H9 (cell line): ENCODE data around the gene JUP. TPM values are rescaled to one million over a fixed set of nuclear protein-coding genes. Genes with fewer than 3 reads are reported as not detected.
A peak's percentile ranks its signal among the peaks of the same experiment; 100 is the strongest.

Source experiments
- DNase-seq: peaks from one replicate; pipeline ENCODE4 v3.0.0-alpha.2; 2017
- H2AFZ ChIP-seq: one replicate; pipeline ENCODE4 v1.6.1; 2013; ENCODE audit warnings: mild to moderate bottlenecking, low read length, control low read depth, moderate library complexity
- H2AK5ac ChIP-seq: 2 replicates; pipeline ENCODE4 v1.6.1; 2013; ENCODE audit warnings: low read length, control low read depth, mixed read lengths; ENCODE audit not compliant: insufficient read length
- H2BK120ac ChIP-seq: one replicate; pipeline ENCODE4 v1.6.1; 2013; ENCODE audit warnings: low read depth, mild to moderate bottlenecking, low read length, control low read depth, inconsistent platforms; ENCODE audit not compliant: poor library complexity, severe bottlenecking
- H2BK12ac ChIP-seq: 2 replicates; pipeline ENCODE4 v1.6.1; 2013; ENCODE audit warnings: low read length, control low read depth, mixed read lengths, low read depth; ENCODE audit not compliant: insufficient read length
- H2BK15ac ChIP-seq: 2 replicates; pipeline ENCODE4 v1.6.1; 2013; ENCODE audit warnings: low read depth, low read length, control low read depth
- H2BK20ac ChIP-seq: one replicate; pipeline ENCODE4 v1.6.1; 2013; ENCODE audit warnings: low read depth, mild to moderate bottlenecking, low read length, control low read depth, inconsistent platforms; ENCODE audit not compliant: poor library complexity, severe bottlenecking
- H2BK5ac ChIP-seq: 2 replicates; pipeline ENCODE4 v1.6.1; 2013; ENCODE audit warnings: low read length, control low read depth, mixed read lengths; ENCODE audit not compliant: insufficient read length
- H3K14ac ChIP-seq: 2 replicates; pipeline ENCODE4 v1.6.1; 2013; ENCODE audit warnings: low read length, control low read depth; ENCODE audit not compliant: insufficient read depth
- H3K18ac ChIP-seq: 2 replicates; pipeline ENCODE4 v1.6.1; 2013; ENCODE audit warnings: low read depth, mild to moderate bottlenecking, mixed read lengths, low read length, control low read depth; ENCODE audit not compliant: insufficient read length
- H3K23ac ChIP-seq: 2 replicates; pipeline ENCODE4 v1.6.1; 2013; ENCODE audit warnings: low read length, control low read depth, mixed read lengths, low read depth; ENCODE audit not compliant: insufficient read length
- H3K23me2 ChIP-seq: 2 replicates; pipeline ENCODE4 v1.6.1; 2013; ENCODE audit warnings: low read depth, mild to moderate bottlenecking, mixed read lengths, low read length, control low read depth; ENCODE audit not compliant: insufficient read length, poor library complexity, severe bottlenecking
- H3K27ac ChIP-seq: 2 replicates; pipeline ENCODE4 v1.5.1; 2013; ENCODE audit warnings: low read length, control low read depth, mixed read lengths, low read depth; ENCODE audit not compliant: insufficient read length
- H3K27me3 ChIP-seq: 2 replicates; pipeline ENCODE4 v1.6.1; 2013; ENCODE audit warnings: low read length, control low read depth, inconsistent platforms; ENCODE audit not compliant: insufficient read depth
- H3K4ac ChIP-seq: 2 replicates; pipeline ENCODE4 v1.6.1; 2013; ENCODE audit warnings: low read depth, mild to moderate bottlenecking, control low read depth, inconsistent platforms, low read length, moderate library complexity
- H3K4me1 ChIP-seq: 2 replicates; pipeline ENCODE4 v1.6.1; 2013; ENCODE audit warnings: low read length, control low read depth, inconsistent platforms; ENCODE audit not compliant: insufficient read depth
- H3K4me2 ChIP-seq: 2 replicates; pipeline ENCODE4 v1.6.1; 2013; ENCODE audit warnings: low read length, control low read depth, mixed read lengths; ENCODE audit not compliant: insufficient read length, insufficient read depth
- H3K56ac ChIP-seq: 2 replicates; pipeline ENCODE4 v1.6.1; 2013; ENCODE audit warnings: low read depth, mild to moderate bottlenecking, mixed read lengths, low read length, control low read depth; ENCODE audit not compliant: insufficient read length
- H3K79me1 ChIP-seq: 2 replicates; pipeline ENCODE4 v1.6.1; 2013; ENCODE audit warnings: low read depth, mild to moderate bottlenecking, moderate library complexity, low read length, control low read depth, inconsistent platforms; ENCODE audit not compliant: insufficient read depth, poor library complexity, severe bottlenecking
- H3K79me2 ChIP-seq: 2 replicates; pipeline ENCODE4 v1.6.1; 2013; ENCODE audit warnings: low read length, control low read depth, inconsistent platforms; ENCODE audit not compliant: insufficient read depth
- H3K9ac ChIP-seq: 2 replicates; pipeline ENCODE4 v1.6.1; 2013; ENCODE audit warnings: low read length, control low read depth, mixed read lengths; ENCODE audit not compliant: insufficient read length; ENCODE audit errors: extremely low read depth
- H3K9me3 ChIP-seq: one replicate; pipeline ENCODE4 v1.6.1; 2013; ENCODE audit warnings: low read depth, low read length, inconsistent platforms; ENCODE audit not compliant: control insufficient read depth
- H3T11ph ChIP-seq: one replicate; pipeline ENCODE4 v1.6.1; 2013; ENCODE audit warnings: mild to moderate bottlenecking, low read length, control low read depth, inconsistent platforms
- H4K20me1 ChIP-seq: one replicate; pipeline ENCODE4 v1.6.1; 2013; ENCODE audit not compliant: control insufficient read depth, insufficient read length, insufficient read depth
- H4K5ac ChIP-seq: 2 replicates; pipeline ENCODE4 v1.6.1; 2013; ENCODE audit warnings: low read depth, mild to moderate bottlenecking, mixed read lengths, low read length, control low read depth; ENCODE audit not compliant: insufficient read length
- H4K8ac ChIP-seq: replicated peaks from 2 replicates; pipeline ENCODE4 v1.6.1; 2013; ENCODE audit warnings: low read length, control low read depth, mixed read lengths, low read depth; ENCODE audit not compliant: insufficient read length
- H4K91ac ChIP-seq: 2 replicates; pipeline ENCODE4 v1.6.1; 2013; ENCODE audit warnings: low read depth, mild to moderate bottlenecking, moderate library complexity, mixed read lengths, low read length, control low read depth; ENCODE audit not compliant: insufficient read length
- H3K27ac Mint-ChIP-seq, 3 experiments: 2 replicates in 2 of 3; 3 replicates in 1 of 3; pipeline ENCODE4 v1.8.0; 2020 to 2021; ENCODE audit warnings: mixed read lengths in 3 of 3, mild to moderate bottlenecking in 1 of 3, moderate library complexity in 1 of 3
- H3K27me3 Mint-ChIP-seq: 2 replicates; pipeline ENCODE4 v1.8.0; 2021; ENCODE audit warnings: low read depth, mild to moderate bottlenecking, moderate library complexity, mixed read lengths
- H3K36me3 Mint-ChIP-seq, 3 experiments: 2 replicates in 2 of 3; 3 replicates in 1 of 3; pipeline ENCODE4 v1.8.0; 2020 to 2021; ENCODE audit warnings: low read depth in 3 of 3, mixed read lengths in 3 of 3; ENCODE audit not compliant: insufficient read depth in 1 of 3
- H3K4me1 Mint-ChIP-seq, 2 experiments: 2 replicates each; pipeline ENCODE4 v1.8.0; 2020; ENCODE audit warnings: mixed read lengths in 2 of 2
- H3K4me3 Mint-ChIP-seq, 2 experiments: 2 replicates in 1 of 2; 3 replicates in 1 of 2; pipeline ENCODE4 v1.8.0; 2020 to 2021; ENCODE audit warnings: mild to moderate bottlenecking in 2 of 2, mixed read lengths in 2 of 2, moderate library complexity in 1 of 2
- H3K9me3 Mint-ChIP-seq, 2 experiments: 2 replicates in 1 of 2; 3 replicates in 1 of 2; pipeline ENCODE4 v1.8.0; 2020; ENCODE audit warnings: mild to moderate bottlenecking in 2 of 2, mixed read lengths in 2 of 2, moderate library complexity in 1 of 2
- CTCF ChIP-seq: fragments of 200-600 bp; sonication (generic); conservative IDR thresholded peaks from 3 replicates; pipeline ENCODE4 v1.8.0; 2021; ENCODE audit warnings: antibody characterized with exemption, mild to moderate bottlenecking
- WGBS: extraction: QIAGEN DNeasy Blood & Tissue Kit; methylation state at CpG from one replicate; pipeline ENCODE4 v1.1.7; 2013; ENCODE audit warnings: missing lambda C conversion rate, low lambda C conversion rate, mixed read lengths; ENCODE audit not compliant: insufficient read length; ENCODE audit errors: extremely low coverage; 5-methylcytosine and 5-hydroxymethylcytosine counted together
- total RNA-seq: library from RNA; stranded (reverse); gene quantifications from 2 replicates; pipeline ENCODE4 v1.2.1, GENCODE V29; 2021

The JUP gene
- total RNA-seq, 1 experiment from 2014 or later = 90.1 TPM

GRCh38 chr17:41724476-41725050, 61.9 kb downstream of the JUP start:
- H2AFZ ChIP-seq = no peak overlapping the region

More at GRCh38 chr17:41724476-41725050, 61.9 kb downstream of the JUP start:
- Histone ChIP-seq H3K79me1 (no peaks in the 10 kb centered on the region), H3K4ac (no peak overlapping the region), H2BK20ac (no peak overlapping the region), H2BK12ac (no peak overlapping the region), H4K20me1 (peaks cover 2% of the 10 kb centered on the region), H2BK15ac (no peak overlapping the region), H2AK5ac (no peak overlapping the region), H3K18ac (no peak overlapping the region), H3K23ac (no peak overlapping the region), H3T11ph (no peak overlapping the region), H3K27ac (no peak overlapping the region), H3K14ac (no peak overlapping the region), H2BK120ac (no peak overlapping the region), H3K4me1 (no peaks in the 10 kb centered on the region), H3K9me3 (no peaks in the 10 kb centered on the region), H4K5ac (no peak overlapping the region), H3K79me2 (no peaks in the 10 kb centered on the region), H3K4me2 (no peak overlapping the region), H2BK5ac (no peak overlapping the region), H3K56ac (no peak overlapping the region), H4K8ac (no peak overlapping the region), H4K91ac (no peak overlapping the region), H3K9ac (no peak overlapping the region), H3K23me2 (no peaks in the 10 kb centered on the region), H3K27me3 (no peaks in the 10 kb centered on the region)
- peaks cover 13% of the 10 kb centered on the region for H3K27me3 Mint-ChIP-seq
- peaks cover 6 to 13% of the 10 kb centered on the region in 2 experiments for H3K4me1 Mint-ChIP-seq
- peaks cover 0 to 2% of the 10 kb centered on the region in 2 experiments; a peak in 1 of 5 replicates for H3K9me3 Mint-ChIP-seq
- no peak overlapping the region for H3K4me3 Mint-ChIP-seq
- no peak for TF ChIP-seq CTCF
- H3K27ac Mint-ChIP-seq = peak overlapping the region in 1 of 3 experiments; percentile 34; a peak in 1 of 7 replicates
- no peaks in the 10 kb centered on the region; a peak in 2 of 7 replicates for H3K36me3 Mint-ChIP-seq
- DNase-seq = no peak
- WGBS = no CpG with 5 or more reads among the region's 17 CpGs
